ENCODE results near the gene EFCAB6. TPM values are rescaled to one million over a fixed set of nuclear protein-coding genes. Genes with fewer than 3 reads are reported as not detected.

Gene EFCAB6
- total and polyA plus RNA-seq, 5 donors from 2014 or later: 0.18 to 0.77 (median 0.30) TPM; not detected in 2

- no peaks in the 10 kb centered on the region for H3K36me3 Mint-ChIP-seq
- no peaks in the 10 kb centered on the region for H3K4me1 Mint-ChIP-seq
- H3K9me3 Mint-ChIP-seq: peaks cover 0 to 8% (median 1%) of the 10 kb centered on the region in 7 donors
- ATAC-seq (ENCODE audit: low read depth in 2 of 2) (no peak), DNase-seq (no peak)
- Histone ChIP-seq H3K4me3 (ENCODE audit: low read depth, low read length) (no peak overlapping the region), H3K9me3 (ENCODE audit: control insufficient read depth in 2 of 2, low read length in 2 of 2) (peaks cover 0 to 4% of the 10 kb centered on the region in 2 experiments), H3K4me1 (ENCODE audit: control insufficient read depth, insufficient read depth, low read length, poor library complexity, severe bottlenecking) (no peaks in the 10 kb centered on the region), H3K27ac (ENCODE audit: insufficient read depth, low read length, poor library complexity, severe bottlenecking) (no peak overlapping the region), H3K36me3 (ENCODE audit: control insufficient read depth, insufficient read depth, low read length) (no peaks in the 10 kb centered on the region), H3K27me3 (ENCODE audit: control insufficient read depth, insufficient read depth, low read length) (peaks cover 8% of the 10 kb centered on the region)
- H3K4me3 Mint-ChIP-seq: no peak overlapping the region
- H3K27me3 Mint-ChIP-seq: peaks cover 40% of the 10 kb centered on the region
- peak overlapping the region in 1 of 3 donors; percentile 79 for H3K27ac Mint-ChIP-seq
Observed at GRCh38 chr22:43857367-43857766, 45.3 kb upstream of the EFCAB6 start.

- Mint-ChIP-seq H3K27ac (no peak overlapping the region), H3K9me3 (peaks cover 0 to 8% (median 1%) of the 10 kb centered on the region in 7 donors), H3K4me1 (no peaks in the 10 kb centered on the region), H3K36me3 (no peaks in the 10 kb centered on the region), H3K4me3 (no peak overlapping the region), H3K27me3 (peaks cover 40% of the 10 kb centered on the region)
- Histone ChIP-seq H3K27ac (ENCODE audit: insufficient read depth, low read length, poor library complexity, severe bottlenecking) (no peak overlapping the region), H3K4me1 (ENCODE audit: control insufficient read depth, insufficient read depth, low read length, poor library complexity, severe bottlenecking) (no peaks in the 10 kb centered on the region), H3K4me3 (ENCODE audit: low read depth, low read length) (no peak overlapping the region), H3K27me3 (ENCODE audit: control insufficient read depth, insufficient read depth, low read length) (no peaks in the 10 kb centered on the region), H3K36me3 (ENCODE audit: control insufficient read depth, insufficient read depth, low read length) (no peaks in the 10 kb centered on the region), H3K9me3 (ENCODE audit: control insufficient read depth in 2 of 2, low read length in 2 of 2) (peaks cover 0 to 4% of the 10 kb centered on the region in 2 experiments)
- ATAC-seq (ENCODE audit: low read depth in 2 of 2): no peak
- no peak for DNase-seq
Observed at GRCh38 chr22:43855431-43855830, 43.3 kb upstream of the EFCAB6 start.

GRCh38 chr22:43854786-43855271 lies 42.7 kb upstream of the EFCAB6 start:
- H3K9me3 Mint-ChIP-seq: peaks cover 0 to 8% (median 1%) of the 10 kb centered on the region in 7 donors
- H3K4me1 Mint-ChIP-seq: no peaks in the 10 kb centered on the region
- no peaks in the 10 kb centered on the region for H3K36me3 Mint-ChIP-seq
- Histone ChIP-seq H3K27me3 (ENCODE audit: control insufficient read depth, insufficient read depth, low read length) (no peaks in the 10 kb centered on the region), H3K9me3 (ENCODE audit: control insufficient read depth in 2 of 2, low read length in 2 of 2) (peaks cover 0 to 4% of the 10 kb centered on the region in 2 experiments), H3K4me1 (ENCODE audit: control insufficient read depth, insufficient read depth, low read length, poor library complexity, severe bottlenecking) (no peaks in the 10 kb centered on the region), H3K27ac (ENCODE audit: insufficient read depth, low read length, poor library complexity, severe bottlenecking) (no peak overlapping the region), H3K4me3 (ENCODE audit: low read depth, low read length) (no peak overlapping the region), H3K36me3 (ENCODE audit: control insufficient read depth, insufficient read depth, low read length) (no peaks in the 10 kb centered on the region)
- peaks cover 40% of the 10 kb centered on the region for H3K27me3 Mint-ChIP-seq
- DNase-seq: no peak
- ATAC-seq (ENCODE audit: low read depth in 2 of 2): no peak
- H3K4me3 Mint-ChIP-seq: no peak overlapping the region
- H3K27ac Mint-ChIP-seq: no peak overlapping the region

GRCh38 chr22:43854121-43854785 lies 42.1 kb upstream of the EFCAB6 start:
- Mint-ChIP-seq H3K9me3 (peaks cover 0 to 8% (median 1%) of the 10 kb centered on the region in 7 donors), H3K4me1 (peaks cover 0 to 2% (median 0%) of the 10 kb centered on the region in 4 donors), H3K36me3 (no peaks in the 10 kb centered on the region), H3K4me3 (no peak overlapping the region), H3K27ac (no peak overlapping the region), H3K27me3 (peaks cover 34% of the 10 kb centered on the region)
- H3K27me3 ChIP-seq (ENCODE audit: control insufficient read depth, insufficient read depth, low read length): no peaks in the 10 kb centered on the region
- H3K36me3 ChIP-seq (ENCODE audit: control insufficient read depth, insufficient read depth, low read length): no peaks in the 10 kb centered on the region
- no peak overlapping the region for H3K4me3 ChIP-seq (ENCODE audit: low read depth, low read length)
- H3K4me1 ChIP-seq (ENCODE audit: control insufficient read depth, insufficient read depth, low read length, poor library complexity, severe bottlenecking): no peaks in the 10 kb centered on the region
- DNase-seq (no peak), ATAC-seq (ENCODE audit: low read depth in 2 of 2) (no peak)
- H3K9me3 ChIP-seq (ENCODE audit: control insufficient read depth in 2 of 2, low read length in 2 of 2): peaks cover 0 to 4% of the 10 kb centered on the region in 2 experiments
- H3K27ac ChIP-seq (ENCODE audit: insufficient read depth, low read length, poor library complexity, severe bottlenecking): no peak overlapping the region

- no peak overlapping the region for H3K4me3 ChIP-seq (ENCODE audit: low read depth, low read length)
- peaks cover 0 to 4% of the 10 kb centered on the region in 2 experiments for H3K9me3 ChIP-seq (ENCODE audit: control insufficient read depth in 2 of 2, low read length in 2 of 2)
- H3K27ac ChIP-seq (ENCODE audit: insufficient read depth, low read length, poor library complexity, severe bottlenecking): no peak overlapping the region
- Mint-ChIP-seq H3K36me3 (no peaks in the 10 kb centered on the region), H3K9me3 (peaks cover 0 to 8% (median 1%) of the 10 kb centered on the region in 7 donors), H3K4me3 (no peak overlapping the region), H3K27ac (no peak overlapping the region), H3K4me1 (peaks cover 0 to 2% (median 0%) of the 10 kb centered on the region in 4 donors), H3K27me3 (peaks cover 26% of the 10 kb centered on the region)
- no peaks in the 10 kb centered on the region for H3K36me3 ChIP-seq (ENCODE audit: control insufficient read depth, insufficient read depth, low read length)
- ATAC-seq (ENCODE audit: low read depth in 2 of 2) (no peak), DNase-seq (no peak)
- H3K4me1 ChIP-seq (ENCODE audit: control insufficient read depth, insufficient read depth, low read length, poor library complexity, severe bottlenecking): no peaks in the 10 kb centered on the region
- no peaks in the 10 kb centered on the region for H3K27me3 ChIP-seq (ENCODE audit: control insufficient read depth, insufficient read depth, low read length)
Observed at GRCh38 chr22:43853328-43853931, 41.3 kb upstream of the EFCAB6 start.

GRCh38 chr22:43852573-43853327 lies 40.6 kb upstream of the EFCAB6 start:
- H3K27me3 Mint-ChIP-seq: peaks cover 25% of the 10 kb centered on the region
- no peak overlapping the region for H3K27ac ChIP-seq (ENCODE audit: insufficient read depth, low read length, poor library complexity, severe bottlenecking)

GRCh38 chr22:43851979-43852307 lies 39.8 kb upstream of the EFCAB6 start:
- no peak overlapping the region for H3K27ac ChIP-seq (ENCODE audit: insufficient read depth, low read length, poor library complexity, severe bottlenecking)
- H3K27ac Mint-ChIP-seq: no peak overlapping the region
- H3K27me3 ChIP-seq (ENCODE audit: control insufficient read depth, insufficient read depth, low read length): no peaks in the 10 kb centered on the region
- no peaks in the 10 kb centered on the region for H3K4me1 ChIP-seq (ENCODE audit: control insufficient read depth, insufficient read depth, low read length, poor library complexity, severe bottlenecking)
- H3K27me3 Mint-ChIP-seq: peaks cover 22% of the 10 kb centered on the region
- peaks cover 0 to 2% (median 0%) of the 10 kb centered on the region in 4 donors for H3K4me1 Mint-ChIP-seq
- H3K4me3 ChIP-seq (ENCODE audit: low read depth, low read length): no peak overlapping the region
- no peaks in the 10 kb centered on the region for H3K36me3 ChIP-seq (ENCODE audit: control insufficient read depth, insufficient read depth, low read length)
- DNase-seq (no peak), ATAC-seq (ENCODE audit: low read depth in 2 of 2) (no peak)
- H3K36me3 Mint-ChIP-seq: no peaks in the 10 kb centered on the region
- H3K9me3 ChIP-seq (ENCODE audit: control insufficient read depth in 2 of 2, low read length in 2 of 2): no peaks in the 10 kb centered on the region
- peaks cover 0 to 7% (median under 1%) of the 10 kb centered on the region in 7 donors for H3K9me3 Mint-ChIP-seq
- no peak overlapping the region for H3K4me3 Mint-ChIP-seq

More at GRCh38 chr22:43852573-43853327, 40.6 kb upstream of the EFCAB6 start:
- Mint-ChIP-seq H3K27ac (no peak overlapping the region), H3K9me3 (peaks cover 0 to 8% (median 1%) of the 10 kb centered on the region in 7 donors), H3K4me1 (peaks cover 0 to 2% (median 0%) of the 10 kb centered on the region in 4 donors), H3K36me3 (no peaks in the 10 kb centered on the region), H3K4me3 (no peak overlapping the region)
- H3K4me3 ChIP-seq (ENCODE audit: low read depth, low read length): no peak overlapping the region
- H3K27me3 ChIP-seq (ENCODE audit: control insufficient read depth, insufficient read depth, low read length): no peaks in the 10 kb centered on the region
- no peaks in the 10 kb centered on the region for H3K4me1 ChIP-seq (ENCODE audit: control insufficient read depth, insufficient read depth, low read length, poor library complexity, severe bottlenecking)
- H3K36me3 ChIP-seq (ENCODE audit: control insufficient read depth, insufficient read depth, low read length): no peaks in the 10 kb centered on the region
- peaks cover 0 to 4% of the 10 kb centered on the region in 2 experiments for H3K9me3 ChIP-seq (ENCODE audit: control insufficient read depth in 2 of 2, low read length in 2 of 2)
- no peak for DNase-seq
- ATAC-seq (ENCODE audit: low read depth in 2 of 2): no peak

Data from CD4-positive, CD25-positive, alpha-beta regulatory T cell (primary cell).